GM12801 (cell line): ENCODE data around the gene INO80C.

Source experiments
- TF ChIP-seq, protein P1 (sequence below): IDR thresholded peaks from one replicate; pipeline ENCODE4 v1.5.1; 2011; ENCODE audit warnings: control low read depth; ENCODE audit not compliant: insufficient read length; ENCODE audit errors: extremely low read depth

INO80C gene

DNA sequence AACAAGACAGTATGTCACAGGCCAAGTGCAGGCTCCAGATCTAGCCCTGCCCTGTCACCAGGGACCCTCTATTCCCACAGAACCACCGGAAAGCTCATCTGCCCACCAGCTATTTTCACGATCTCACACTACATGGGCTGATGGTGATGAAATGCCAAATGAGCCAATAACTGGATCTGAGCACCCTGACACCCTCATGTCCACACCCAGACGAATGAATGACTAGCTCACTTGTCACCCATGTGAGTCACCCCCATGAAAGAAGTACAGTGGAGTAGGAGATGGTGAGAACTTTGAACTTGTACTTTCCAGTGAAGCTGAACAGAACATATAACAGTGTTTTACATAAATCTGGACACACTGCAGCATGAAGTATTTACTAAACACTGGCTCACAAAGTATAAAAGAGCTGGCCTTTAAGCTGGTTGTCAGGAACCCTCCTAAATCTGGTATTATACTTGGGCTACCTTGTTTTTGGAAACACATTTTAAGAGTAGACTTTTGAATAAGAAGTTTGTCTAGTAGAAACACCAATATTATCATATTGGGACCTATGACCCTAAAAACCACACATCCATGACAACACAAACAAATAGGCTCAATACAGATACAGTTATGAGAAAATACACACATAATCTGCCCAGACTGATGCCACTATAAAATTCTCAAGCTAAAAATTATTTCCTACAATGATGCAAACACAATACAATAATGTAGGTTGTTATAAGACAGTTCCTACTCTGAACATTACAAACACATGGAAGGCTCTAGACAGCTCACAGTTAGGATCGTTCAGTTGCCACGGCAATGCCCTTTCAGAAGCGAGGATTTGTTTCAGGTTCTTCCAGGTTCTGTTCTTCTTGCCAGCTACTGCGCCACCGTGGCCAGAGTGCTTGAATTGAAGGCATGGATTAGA, 19.0 kb downstream of the INO80C start:
- TF ChIP-seq, protein P1, sequence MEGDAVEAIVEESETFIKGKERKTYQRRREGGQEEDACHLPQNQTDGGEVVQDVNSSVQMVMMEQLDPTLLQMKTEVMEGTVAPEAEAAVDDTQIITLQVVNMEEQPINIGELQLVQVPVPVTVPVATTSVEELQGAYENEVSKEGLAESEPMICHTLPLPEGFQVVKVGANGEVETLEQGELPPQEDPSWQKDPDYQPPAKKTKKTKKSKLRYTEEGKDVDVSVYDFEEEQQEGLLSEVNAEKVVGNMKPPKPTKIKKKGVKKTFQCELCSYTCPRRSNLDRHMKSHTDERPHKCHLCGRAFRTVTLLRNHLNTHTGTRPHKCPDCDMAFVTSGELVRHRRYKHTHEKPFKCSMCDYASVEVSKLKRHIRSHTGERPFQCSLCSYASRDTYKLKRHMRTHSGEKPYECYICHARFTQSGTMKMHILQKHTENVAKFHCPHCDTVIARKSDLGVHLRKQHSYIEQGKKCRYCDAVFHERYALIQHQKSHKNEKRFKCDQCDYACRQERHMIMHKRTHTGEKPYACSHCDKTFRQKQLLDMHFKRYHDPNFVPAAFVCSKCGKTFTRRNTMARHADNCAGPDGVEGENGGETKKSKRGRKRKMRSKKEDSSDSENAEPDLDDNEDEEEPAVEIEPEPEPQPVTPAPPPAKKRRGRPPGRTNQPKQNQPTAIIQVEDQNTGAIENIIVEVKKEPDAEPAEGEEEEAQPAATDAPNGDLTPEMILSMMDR, result no peak

DNA sequence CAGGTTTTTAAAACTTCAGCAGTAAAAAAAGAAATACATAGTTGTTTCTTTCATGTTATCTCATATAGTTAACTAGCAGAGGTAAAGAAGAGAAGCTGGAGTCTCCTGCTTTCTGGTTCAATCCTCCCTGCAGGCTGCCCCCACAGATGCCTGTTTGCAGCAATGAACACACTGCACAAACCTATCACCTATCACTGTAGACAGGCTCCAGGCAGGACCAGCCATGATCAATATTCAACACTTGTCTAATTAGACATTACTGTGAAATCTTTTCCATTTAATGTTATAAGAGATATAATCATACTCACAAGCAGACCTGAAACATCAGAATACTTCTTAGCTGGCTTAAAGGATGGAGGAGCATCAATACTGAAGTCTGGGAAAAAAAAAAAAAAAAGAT, 19.8 kb downstream of the INO80C start:
- TF ChIP-seq, protein P1, result no peak

DNA sequence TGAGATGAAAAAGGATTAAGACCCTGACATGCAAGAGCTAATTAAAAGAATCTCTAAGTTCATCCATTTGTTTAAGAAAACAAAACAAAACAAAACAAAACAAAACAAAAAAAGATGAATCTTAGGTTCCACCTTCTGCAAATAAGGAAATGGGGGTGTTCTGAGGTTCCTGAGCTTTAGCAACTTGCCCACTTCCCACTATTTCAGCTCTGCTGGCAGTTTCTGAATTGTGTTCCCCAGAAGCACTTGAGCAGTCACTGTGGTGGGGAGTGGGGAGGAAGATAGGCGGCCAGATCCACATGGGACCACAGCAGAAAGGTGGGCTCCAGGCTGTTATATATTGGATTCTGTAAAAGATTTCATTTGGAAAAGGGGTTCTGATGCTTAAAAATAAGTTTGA, 20.3 kb downstream of the INO80C start:
- TF ChIP-seq, protein P1, result no peak

DNA sequence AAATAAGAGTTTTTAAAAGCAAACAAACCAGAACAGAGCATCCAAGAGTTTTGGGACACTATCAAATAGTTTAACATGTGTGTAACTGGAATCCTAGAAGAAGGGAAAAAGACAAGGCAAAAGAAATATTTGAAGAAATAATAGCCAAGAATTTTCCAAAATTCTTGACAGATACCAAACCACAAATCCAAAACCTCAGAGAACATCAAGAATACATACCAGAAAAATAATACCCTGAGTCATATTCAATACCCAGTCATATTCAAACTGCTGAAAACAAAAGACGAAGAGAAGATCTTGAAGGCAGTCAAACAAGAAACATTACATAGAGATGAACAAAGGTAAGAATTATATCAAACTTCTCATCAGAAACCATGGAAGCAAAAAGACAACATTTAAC, 22.9 kb downstream of the INO80C start:
- TF ChIP-seq, protein P1, result no peak

DNA sequence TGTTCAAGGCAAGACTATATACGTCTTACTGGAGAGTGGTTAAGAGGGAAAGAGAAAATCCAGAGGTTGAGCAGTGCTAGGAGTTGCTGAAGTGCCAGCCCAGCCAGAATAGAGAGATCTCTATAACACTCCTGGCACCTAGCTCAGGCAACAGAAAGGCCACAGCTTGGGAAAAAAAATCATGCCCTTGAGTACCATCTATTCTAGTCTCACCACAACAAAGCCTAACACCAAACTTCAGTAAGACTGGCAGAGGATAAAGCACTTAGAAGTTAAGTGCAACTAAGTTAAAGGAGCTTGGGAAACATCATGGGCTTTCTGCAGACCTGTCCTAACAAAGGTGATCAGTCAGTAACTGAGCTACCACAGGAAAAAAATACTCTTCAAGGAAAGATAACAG, 24.2 kb downstream of the INO80C start:
- TF ChIP-seq, protein P1, result no peak

DNA sequence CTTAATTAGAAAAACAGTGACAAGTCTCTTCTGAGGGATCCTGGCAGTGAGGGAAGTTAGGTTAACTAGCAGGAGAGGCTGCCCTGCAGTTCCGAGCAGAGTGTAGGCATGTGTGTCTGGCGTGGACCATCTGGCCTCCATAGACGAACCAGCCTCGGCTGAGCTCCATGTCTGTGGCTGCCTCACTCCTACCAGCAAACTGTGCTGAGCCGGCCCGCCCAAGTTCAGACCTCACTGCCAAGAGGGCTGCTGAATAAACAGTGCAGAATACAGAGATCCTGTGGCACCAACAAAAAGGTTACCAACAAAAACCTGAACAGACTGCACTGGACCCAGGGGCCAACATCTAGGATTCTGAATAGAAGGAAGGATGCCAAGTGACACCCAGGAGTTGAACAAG, 27.3 kb downstream of the INO80C start:
- TF ChIP-seq, protein P1, result no peak

DNA sequence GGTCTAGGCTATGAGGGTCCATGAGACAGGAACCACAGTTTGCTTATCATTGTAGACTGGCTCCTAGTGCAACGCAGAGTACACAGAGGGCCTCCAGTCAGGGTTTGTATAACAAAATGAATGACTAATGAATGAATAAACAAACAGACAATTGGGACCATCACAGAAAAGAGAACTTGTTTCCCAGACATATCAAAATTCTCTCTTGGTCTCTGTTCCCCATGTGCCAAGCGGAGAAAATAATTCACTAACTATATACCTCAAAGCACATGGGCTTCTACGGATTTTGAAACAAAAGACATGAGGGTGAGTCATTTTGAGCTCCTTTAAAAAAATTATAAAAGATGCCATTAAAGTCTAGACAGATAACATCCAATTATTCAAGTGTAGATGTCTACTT, 28.0 kb downstream of the INO80C start:
- TF ChIP-seq, protein P1, result no peak
